CD4-positive, alpha-beta T cell treated with Interleukin-12 subunit alpha and Interleukin-12 subunit beta, for 1 hour (primary cell): ENCODE results near the gene NUP160.
"Not testable (repeated sequence)": the region's sequence is repeated elsewhere in the genome, so short reads cannot be mapped to it uniquely, and the experiment has no call there.

Experiments used
- DNase-seq: peaks from one replicate; pipeline ENCODE4 v3.0.0-alpha.2; 2020

NUP160 gene

GRCh38 chr11:47790017-47790416 lies 58.1 kb downstream of the NUP160 start:
- DNase-seq = not testable (repeated sequence)

- no peak for DNase-seq
Observed at GRCh38 chr11:47788181-47788580, 60.0 kb downstream of the NUP160 start.

GRCh38 chr11:47786373-47786772 lies 61.8 kb downstream of the NUP160 start:
- no peak for DNase-seq

GRCh38 chr11:47784785-47785381 lies 63.3 kb downstream of the NUP160 start:
- DNase-seq = no peak

GRCh38 chr11:47783087-47783610 lies 65.0 kb downstream of the NUP160 start:
- DNase-seq = no peak

- no peak for DNase-seq
Observed at GRCh38 chr11:47778878-47779483, 69.2 kb downstream of the NUP160 start.

GRCh38 chr11:47775240-47775869 lies 72.8 kb downstream of the NUP160 start:
- DNase-seq = no peak

GRCh38 chr11:47773882-47774281 lies 74.3 kb downstream of the NUP160 start:
- no peak for DNase-seq

GRCh38 chr11:47769556-47769955 lies 78.6 kb downstream of the NUP160 start:
- not testable (repeated sequence) for DNase-seq

GRCh38 chr11:47768101-47768612 lies 80.0 kb downstream of the NUP160 start:
- peak; percentile 28 for DNase-seq

- peak; percentile 79 for DNase-seq
Observed at GRCh38 chr11:47766509-47767227, 81.5 kb downstream of the NUP160 start.

- DNase-seq = no peak
Observed at GRCh38 chr11:47765086-47765485, 83.1 kb downstream of the NUP160 start.

- not testable (repeated sequence) for DNase-seq
Observed at GRCh38 chr11:47759291-47759690, 88.9 kb downstream of the NUP160 start.

- DNase-seq = no peak
Observed at GRCh38 chr11:47756208-47756607, 91.9 kb downstream of the NUP160 start.

- DNase-seq = no peak
Observed at GRCh38 chr11:47750725-47751124, 97.4 kb downstream of the NUP160 start.

GRCh38 chr11:47742494-47742893 lies 105.7 kb downstream of the NUP160 start:
- DNase-seq = not testable (repeated sequence)

GRCh38 chr11:47737817-47738216 lies 110.3 kb downstream of the NUP160 start:
- not testable (repeated sequence) for DNase-seq

- DNase-seq = no peak
Observed at GRCh38 chr11:47732271-47732670, 115.9 kb downstream of the NUP160 start.

- DNase-seq = no peak
Observed at GRCh38 chr11:47731475-47731874, 116.7 kb downstream of the NUP160 start.
